Ureter (tissue), 1 donor: ENCODE measurements around the gene SPSB3. TPM values are rescaled to one million over a fixed set of nuclear protein-coding genes. Genes with fewer than 3 reads are reported as not detected.

Source experiments
- DNase-seq: peaks from one replicate; pipeline ENCODE4 v3.0.0-alpha.2; 2020; ENCODE audit warnings: low spot score
- total RNA-seq: library from RNA; stranded (reverse); gene quantifications from one replicate; pipeline ENCODE4 v1.2.4, GENCODE V29; 2023
- donor health status: DM: yes; HTN: yes; CAD: no.

SPSB3 gene
- 39.2 TPM for total RNA-seq

DNA sequence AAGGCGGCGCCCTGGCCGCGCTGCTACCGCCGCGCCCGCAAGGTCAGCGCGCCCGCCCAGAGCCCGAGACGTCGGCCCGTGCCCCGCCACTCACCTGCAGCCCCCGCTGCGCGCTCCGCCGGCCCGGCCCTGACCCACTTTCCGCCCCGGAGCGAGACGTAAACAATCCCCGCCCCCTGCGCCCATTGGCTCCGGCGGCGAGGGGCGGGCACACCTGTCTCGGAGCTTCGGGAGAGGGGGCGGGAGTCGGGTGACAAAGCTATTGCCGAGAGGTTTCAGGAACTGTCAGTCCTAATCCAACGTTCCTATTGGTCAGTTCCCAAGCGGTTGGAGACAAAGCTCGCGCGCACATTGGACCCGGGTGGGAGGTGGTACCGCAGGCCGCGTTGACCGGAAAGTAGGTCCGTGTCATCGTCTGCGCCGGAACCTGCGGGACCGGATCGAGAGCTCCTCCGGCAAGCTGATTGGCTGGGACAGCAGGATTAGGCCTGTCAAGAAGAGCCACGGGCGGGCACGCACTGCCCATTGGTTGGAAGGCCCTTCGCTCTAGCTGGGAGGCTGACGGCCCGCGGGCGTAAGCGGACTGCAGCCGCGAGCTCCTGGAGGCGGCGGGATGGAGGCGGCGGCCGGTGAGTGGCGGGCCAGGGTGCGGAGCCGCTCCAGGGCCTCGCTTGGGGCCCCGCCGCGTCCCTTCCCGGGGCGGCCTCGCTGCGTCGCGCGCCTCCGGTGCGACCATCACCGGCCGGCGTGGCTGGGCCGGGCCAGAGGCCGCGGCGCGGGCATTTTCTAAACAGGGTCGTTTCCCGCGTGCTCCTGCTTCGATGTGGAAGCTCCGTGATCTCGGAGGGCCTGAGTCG lies at the start of gene SPSB3, which contains the start of gene NUBP2:
TSS of gene SPSB3 (minus strand) at position 164 of the 857 bp plus-strand sequence. CDS start 1,088 bp downstream, outside the sequence.
TSS of gene NUBP2 (plus strand) at position 553 of the 857 bp plus-strand sequence. CDS start at position 614, 61 bp downstream.
- DNase-seq: peak; percentile 100

DNA sequence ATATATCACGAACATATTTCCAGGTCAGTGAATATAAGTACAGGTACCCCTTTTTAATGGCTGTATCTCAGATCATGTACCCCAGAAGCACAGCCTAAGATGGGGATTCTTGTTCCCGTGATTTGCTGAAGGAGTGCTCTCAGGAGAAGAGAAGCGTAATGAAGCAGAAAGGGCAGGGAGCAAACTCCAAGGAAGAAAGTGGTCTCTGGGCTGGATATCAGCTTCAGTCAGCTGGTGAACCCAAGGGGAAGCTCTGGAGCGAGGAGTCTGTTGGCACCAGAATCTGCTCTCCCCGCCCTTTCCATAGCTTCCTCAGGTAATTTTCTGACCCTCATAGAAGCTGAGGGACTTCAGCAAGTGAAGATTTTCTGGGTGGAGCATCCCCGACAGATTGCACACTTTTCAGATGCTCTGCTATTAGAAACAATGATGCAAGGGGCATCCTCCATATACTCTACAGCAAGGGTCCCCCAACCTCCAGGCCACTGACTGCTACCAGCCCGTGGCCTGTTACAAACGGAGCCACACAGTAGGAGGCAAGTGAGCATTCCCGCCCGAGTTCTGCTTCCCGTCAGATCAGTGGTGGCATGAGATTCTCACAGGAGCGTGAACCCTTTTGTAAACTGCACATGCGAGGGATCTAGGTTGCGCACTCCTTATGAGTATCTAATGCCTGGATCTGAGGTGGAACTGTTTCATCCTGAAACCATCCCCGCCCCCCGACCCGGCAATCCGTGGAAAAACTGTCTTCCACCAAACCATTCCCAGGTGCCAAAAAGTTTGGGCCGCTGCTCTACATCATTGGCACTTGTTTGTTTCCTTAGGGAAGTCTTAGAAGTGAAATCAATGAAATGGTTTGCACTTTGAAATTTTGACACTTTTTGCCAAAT lies 49.1 kb upstream of the SPSB3 start:
- DNase-seq: no peak

DNA sequence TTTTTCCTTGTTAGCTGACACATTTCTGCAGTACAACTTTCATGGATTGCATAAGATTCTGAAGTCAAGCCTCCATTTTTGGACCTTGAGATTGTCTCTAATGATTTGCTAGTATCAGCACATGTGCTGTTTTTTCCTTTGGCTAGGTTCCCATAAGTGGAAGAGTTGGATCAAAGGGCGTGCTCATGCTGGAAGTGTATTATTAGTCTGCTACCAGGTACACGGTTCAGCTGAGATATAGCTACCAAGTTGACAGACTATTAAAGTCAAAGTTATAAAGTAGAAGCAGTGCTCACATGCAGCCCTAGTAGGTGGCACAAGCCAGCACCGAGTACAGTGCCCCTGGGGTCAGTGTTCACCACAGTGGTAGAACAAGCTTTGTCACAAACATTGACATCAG lies 47.8 kb upstream of the SPSB3 start:
- no peak for DNase-seq

DNA sequence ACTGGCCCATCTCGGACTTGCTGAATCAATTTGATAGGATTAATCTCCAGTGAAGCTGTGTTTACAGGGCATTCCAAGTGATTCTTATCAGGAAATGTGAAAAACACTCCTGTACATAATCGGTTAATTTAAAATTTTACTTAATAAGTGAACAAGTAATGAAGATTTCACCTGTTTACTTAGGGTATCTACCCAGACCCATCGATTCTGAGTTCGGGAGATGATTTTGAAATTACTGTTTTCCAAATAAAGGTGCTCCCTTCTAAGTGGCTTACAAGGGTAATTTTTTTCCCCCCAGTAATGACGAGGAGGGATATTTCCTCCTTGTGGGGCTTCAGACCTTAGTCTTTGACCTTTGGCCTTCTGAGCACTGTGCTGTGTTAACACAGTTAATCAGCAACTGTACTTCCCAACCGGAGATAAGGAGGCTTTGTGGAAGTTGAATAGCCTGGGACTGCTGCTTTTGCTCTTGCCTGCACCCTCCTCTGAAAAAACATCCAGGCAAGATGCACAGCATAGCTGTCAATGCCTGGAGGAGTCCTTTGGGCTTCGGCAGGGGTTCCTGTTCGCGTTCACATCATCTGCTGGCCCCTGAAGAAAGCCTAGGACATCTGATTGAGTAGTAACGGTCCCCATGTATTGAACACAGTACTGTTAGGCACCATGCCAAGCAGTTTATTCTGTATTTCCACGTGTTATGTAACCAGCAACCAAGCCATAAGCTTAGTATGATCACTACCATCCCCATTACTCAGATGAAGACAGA lies 46.5 kb upstream of the SPSB3 start:
- DNase-seq: peak; percentile 8

DNA sequence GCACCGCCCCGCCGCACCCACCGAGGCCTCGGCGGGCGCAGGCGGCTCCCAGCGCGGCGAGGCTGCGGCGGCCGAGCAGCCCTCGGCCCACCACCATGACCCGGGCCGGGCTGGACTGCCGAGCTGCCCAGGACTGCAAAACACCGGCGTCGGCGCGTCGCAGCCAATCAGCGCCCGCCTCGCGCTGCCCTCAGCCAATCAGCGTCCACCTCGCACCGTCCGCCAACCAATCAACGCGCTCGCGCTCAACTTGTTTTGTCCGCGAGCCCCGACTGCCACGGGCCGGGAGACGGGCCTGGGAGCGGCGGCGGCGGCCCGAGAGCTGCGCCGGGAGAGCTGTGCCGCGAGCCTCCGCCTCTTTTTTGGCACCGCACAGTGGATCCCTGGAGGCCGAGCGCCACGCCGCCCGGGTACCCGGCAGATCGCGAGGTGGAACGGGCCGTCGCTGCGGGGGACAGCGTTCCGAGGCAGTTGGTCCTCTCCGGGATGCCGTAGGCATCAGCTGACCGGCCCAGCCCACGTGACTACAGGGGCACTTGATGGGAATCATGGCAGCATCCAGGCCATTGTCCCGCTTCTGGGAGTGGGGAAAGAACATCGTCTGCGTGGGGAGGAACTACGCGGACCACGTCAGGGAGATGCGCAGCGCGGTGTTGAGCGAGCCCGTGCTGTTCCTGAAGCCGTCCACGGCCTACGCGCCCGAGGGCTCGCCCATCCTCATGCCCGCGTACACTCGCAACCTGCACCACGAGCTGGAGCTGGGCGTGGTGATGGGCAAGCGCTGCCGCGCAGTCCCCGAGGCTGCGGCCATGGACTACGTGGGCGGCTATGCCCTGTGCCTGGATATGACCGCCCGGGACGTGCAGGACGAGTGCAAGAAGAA lies 44.6 kb upstream of the SPSB3 start, which contains the start of the genes FAHD1 and HAGH:
TSS of gene FAHD1 (plus strand) at position 516 of the 883 bp plus-strand sequence. CDS start at position 549, 33 bp downstream.
TSS of gene HAGH (minus strand) at position 135 of the 883 bp plus-strand sequence. CDS start at position 97, 38 bp downstream.
- DNase-seq: peak; percentile 95

DNA sequence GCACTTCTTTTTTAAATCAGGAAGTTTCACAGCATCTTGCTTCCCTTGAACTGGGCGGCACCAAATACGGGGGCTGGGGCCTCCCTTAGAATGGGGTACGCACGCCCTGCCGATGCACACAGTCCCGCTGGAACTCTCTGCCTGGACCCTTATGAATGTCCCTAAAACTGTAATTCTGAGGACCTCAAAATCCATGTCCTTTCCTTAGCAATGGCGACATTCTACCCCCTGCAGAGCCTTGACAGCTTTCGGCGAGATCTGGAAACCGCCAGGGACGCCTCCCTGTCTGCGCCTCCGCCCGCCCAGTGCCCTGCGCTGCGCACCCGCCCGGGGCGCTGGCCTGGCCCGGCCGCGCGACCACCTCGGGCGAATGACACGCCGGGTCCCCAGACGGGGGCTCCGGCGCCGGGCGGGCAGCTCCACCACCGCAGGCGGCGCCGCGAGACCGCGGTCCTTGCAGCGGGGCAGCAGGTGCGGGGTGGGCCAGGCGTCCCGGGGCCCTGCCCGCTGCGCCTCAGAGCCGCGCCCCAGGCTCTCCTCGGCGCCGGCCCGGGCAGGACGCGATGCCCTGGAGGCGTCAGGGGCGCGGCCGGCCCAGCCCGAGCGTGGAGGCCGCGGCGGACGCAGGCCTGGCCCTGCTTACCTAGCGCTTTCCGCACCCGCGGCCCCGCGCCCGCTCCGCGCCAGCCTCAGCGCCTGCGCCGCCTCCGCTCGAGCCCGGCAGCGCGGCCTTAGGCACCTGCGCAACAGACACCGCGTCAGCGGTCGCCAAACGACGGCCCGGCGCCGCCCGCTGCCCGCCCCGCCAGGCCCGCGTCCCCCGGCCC lies 43.7 kb upstream of the SPSB3 start:
- peak; percentile 41 for DNase-seq

DNA sequence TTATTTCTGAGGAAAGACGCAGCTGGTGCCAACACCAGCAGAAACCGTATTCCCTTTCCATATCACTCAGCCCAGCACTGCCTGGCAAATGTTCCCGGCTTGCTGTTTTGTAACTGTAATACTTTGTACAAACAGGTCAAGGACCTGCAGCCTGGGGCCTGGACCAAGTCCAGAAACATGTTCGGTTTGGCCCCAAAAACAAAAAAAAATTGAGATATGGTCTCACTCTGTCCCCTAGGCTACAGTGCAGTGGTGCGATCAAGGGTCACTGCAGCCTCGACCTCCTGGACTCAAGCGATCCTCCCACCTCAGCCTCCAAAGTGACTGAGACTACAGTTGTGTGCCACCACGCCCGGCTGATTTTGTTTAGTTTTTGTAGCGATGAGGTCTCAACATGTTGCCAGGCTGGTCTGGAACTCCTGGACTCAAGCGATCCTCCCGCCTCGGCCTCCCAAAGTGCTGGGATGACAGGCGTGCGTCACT lies 43.1 kb upstream of the SPSB3 start:
- peak; percentile 40 for DNase-seq

DNA sequence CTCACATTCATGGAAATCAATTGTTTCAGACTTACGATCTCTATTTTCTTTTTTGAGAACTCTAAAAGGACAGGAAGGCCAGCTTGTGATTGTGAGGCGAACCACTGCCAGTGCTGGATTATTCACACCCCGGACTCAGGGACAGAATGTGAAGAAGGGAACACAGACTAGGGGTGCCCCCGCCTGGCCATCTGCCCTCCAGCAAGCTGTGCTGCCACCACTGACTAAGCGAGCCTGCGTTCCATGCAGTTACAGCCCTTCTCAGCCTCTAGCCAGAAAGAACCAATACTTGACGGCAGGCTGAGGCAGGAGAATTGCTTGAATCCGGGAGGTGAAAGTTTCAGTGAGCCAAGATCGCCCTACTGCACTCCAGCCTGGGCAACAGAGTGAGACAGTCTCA lies 41.5 kb upstream of the SPSB3 start:
- no peak for DNase-seq

DNA sequence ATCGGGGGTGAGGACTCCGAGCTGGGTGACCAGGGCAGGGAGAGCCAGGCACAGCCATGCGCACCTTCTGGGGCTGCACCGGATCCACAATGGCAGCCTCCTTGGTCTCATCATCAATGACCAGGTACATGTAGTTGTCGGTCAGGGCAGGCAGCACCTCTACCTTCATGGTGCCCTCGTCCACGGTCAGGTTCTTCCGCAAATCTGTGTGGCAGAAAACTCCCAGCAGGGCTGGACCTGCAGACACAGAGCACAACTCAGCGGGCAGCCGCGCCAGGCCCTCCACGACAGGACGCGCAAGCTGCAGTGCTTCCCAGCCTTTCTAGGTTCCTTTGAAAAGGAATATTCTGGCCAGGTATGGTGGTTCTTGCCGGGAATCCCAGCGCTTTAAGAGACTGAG lies 40.4 kb upstream of the SPSB3 start:
- DNase-seq: no peak

DNA sequence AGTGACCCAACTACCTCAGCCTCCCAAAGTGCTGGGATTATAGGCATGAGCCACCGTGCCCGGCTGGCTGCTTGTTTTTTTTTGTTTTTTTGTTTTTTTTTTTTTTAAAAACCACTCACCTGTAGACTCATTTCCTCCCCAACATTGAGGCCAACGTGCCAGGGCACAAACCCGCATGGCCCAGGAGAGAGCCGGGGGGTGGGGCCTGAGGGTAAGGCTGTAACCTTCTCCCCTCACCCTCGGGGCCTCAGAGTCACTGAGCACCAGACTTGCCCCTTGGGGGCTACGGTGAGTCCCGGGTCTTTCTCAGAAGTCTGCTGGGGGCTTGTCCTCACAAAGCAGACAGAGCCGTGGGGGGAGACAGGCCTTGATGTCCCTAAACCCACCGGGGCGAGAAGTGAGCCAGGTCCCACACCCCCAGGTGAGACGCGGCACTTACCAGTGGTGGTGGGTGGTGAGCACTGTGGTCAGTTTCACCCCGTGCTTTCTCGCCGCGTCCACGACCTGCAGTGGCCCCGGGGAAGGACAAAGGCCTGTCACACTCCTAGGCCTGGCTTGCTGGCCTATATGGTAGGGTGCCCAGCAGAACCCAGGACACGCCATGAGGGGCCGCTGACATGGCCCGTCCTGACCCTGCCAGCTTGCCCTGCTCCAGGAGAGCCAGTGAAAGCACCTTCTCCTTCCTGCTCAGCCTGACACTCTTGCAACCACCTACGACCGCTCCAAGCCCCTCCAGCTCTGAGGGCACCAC lies 39.7 kb upstream of the SPSB3 start:
- DNase-seq: no peak

DNA sequence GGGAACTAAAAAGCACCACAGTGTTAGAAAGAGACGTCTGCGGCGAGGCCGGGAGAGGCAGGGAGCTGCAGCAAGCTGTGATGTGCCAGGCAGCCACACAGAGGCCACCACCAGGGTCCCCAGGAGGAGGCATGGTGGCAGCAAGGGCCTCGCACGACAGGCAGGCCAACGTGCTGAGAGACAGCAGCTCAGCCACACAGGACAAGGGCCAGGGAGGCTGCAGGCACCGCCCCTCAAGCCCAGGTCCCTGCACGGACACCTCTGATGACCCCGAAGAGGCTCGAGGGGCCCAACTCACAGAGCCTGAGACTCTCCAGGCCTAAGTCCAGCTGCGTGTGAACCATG lies 38.5 kb upstream of the SPSB3 start:
- DNase-seq: no peak

DNA sequence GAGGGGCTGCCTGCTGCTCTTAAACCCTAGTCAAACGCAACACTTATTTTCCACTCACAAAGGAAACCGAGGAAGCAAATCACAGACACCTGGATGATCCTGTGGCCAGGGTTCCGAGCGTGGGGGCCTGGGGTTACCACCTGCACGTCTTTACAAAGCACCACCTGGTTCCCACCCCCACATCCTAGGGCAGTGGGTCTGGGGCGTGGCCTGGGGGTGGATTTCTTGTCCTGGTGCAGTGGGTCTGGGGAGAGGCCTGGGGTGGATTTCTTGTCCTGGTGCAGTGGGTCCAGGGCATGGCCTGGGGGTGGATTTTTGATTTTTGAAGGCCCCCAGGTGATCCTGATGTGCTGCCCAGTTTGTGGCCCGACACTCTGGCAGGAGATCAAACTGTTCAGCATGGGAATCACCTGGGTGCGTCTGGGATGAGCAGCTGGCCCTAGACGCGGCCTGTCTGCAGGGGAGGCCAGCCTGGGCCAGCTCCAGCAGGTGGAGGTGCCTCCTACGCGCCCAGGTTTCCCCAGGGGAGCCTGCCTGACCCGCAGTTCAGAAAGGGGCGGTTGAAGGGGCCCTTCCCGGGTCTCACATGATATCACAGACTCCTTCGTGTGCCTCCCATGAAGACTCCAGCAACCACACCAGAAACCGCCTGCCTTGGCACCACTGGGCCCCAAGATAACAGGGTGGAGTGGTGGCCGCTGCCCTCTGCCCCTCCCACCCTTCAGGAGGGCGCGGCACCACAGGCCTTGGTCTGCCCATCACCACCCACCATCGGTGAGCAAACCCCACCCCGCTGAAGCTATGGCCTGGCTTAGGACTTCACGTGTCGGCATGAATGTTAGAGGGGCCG lies 38.0 kb upstream of the SPSB3 start:
- no peak for DNase-seq

DNA sequence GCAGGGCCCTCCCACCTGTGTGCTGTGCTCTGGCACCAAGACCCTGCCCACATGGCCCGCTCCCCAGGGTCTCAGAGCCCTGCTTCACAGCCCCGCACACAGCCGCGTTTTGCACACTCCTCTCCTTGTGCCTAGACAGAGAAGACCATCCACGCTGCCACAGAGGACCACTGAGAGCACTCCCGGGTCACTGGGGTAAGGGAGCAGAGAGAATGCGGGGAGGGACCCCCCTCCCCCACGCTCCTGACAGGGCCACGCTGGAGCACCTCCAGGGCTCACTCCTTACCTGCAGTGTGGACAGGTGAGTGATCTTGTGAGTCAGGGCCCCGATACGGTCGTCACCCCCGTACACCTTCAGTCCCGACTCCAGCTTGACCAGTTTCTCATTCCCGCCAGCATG lies 37.2 kb upstream of the SPSB3 start:
- DNase-seq: no peak

DNA sequence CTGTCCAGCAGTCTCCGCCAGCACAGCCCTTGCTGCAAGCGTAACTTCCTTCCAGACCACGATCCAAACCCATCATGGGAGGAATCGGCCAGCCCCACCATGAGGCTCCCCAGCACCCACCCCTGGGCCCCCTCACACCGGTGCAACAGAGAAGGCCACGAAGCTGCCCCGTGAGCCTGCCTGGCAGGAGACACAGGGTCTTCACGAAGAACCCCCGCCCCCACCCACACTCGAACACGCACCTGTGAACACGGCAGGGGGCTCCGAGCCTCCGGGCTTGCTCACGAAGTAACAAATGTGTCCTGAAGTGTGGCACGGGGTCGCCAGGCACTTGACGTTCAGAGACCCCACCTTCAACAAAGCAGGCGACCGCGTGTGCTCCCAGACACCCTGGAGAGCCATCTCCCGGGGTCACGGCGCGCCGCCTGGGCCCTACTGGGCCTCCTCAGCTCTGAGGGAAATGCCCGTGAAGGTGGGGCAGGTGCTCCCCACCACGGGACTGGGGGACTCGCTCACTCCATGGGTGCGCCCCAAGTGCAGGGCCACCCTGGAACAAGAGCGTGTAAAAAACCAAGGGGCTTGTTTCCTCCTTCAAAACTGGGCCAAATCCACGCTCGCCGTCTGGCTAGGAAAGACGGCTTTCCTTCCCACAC lies 36.6 kb upstream of the SPSB3 start:
- DNase-seq: no peak

DNA sequence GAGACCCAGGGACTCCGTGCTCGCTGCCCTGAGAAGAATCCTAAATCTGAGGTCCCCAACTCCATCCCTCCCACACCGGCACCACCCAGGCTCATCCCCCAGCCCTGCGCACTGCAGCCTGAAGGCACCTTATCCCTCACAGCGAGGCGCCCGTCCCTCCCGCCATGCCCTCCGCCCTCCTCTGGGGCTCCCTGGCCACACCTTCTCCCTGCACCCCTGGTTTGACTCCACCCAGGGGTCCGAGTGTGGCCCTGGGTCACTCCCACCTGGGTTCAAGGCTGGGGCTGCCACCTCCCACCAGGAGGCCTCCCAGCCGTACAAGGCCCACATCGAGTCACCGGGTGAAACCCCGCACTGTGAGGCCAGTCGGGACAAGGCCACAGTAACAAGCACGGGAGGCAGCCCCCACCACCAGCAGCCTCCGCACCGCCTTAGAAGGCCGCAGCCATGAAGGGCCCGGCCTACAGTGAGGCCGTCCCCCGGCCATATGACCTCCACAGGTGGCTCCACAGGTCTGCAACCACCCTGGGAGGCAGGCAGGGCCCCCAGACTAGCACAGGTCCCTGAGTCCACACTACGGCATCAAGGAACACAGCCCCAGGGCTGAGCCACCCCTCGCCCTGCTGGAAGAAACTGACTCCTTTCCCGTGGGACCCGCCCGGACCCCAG lies 36.0 kb upstream of the SPSB3 start:
- no peak for DNase-seq

DNA sequence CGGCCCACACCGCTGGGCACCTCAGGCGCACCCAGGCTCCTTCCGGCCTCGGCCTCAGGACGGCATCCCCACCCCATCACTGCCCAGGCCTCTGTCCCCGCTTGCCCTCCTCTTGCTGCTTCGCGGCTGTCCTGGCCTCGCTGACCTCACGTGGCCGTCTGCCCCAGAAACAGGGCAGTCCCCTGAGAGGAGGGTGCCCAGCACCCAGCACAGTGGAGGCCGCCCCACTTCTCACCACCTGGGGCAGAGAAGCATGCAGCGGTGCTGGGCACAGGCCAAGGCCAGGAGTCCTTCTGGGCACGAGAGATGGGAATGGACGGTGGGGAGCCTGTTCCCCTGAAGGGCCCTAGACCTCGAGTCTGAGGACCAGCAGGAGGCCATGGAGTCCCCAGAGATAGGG lies 35.3 kb upstream of the SPSB3 start:
- DNase-seq: no peak

DNA sequence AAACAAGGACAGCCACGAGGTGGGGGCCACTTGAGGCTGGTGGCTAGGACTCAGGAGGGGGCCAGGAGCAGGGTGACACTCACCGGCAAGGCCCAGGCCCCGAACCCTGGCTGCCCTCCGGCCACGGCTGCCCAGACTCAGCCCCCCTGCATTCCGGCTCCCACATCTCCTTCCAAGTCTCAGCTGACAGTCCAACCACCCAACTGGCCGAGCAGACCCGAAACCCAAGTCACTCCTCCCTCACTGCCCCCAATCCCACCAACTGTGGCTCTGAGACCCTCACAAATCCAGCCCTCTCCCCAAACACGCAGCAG lies 34.9 kb upstream of the SPSB3 start:
- DNase-seq: no peak
